H9 (cell line): Measurements from ENCODE around the gene RAB26. TPM values are rescaled to one million over a fixed set of nuclear protein-coding genes. Genes with fewer than 3 reads are reported as not detected.

Experiments used
- DNase-seq: peaks from one replicate; pipeline ENCODE4 v3.0.0-alpha.2; 2017
- H2AFZ ChIP-seq: one replicate; pipeline ENCODE4 v1.6.1; 2013; ENCODE audit warnings: mild to moderate bottlenecking, low read length, control low read depth, moderate library complexity
- H2AK5ac ChIP-seq: 2 replicates; pipeline ENCODE4 v1.6.1; 2013; ENCODE audit warnings: low read length, control low read depth, mixed read lengths; ENCODE audit not compliant: insufficient read length
- H2BK120ac ChIP-seq: one replicate; pipeline ENCODE4 v1.6.1; 2013; ENCODE audit warnings: low read depth, mild to moderate bottlenecking, low read length, control low read depth, inconsistent platforms; ENCODE audit not compliant: poor library complexity, severe bottlenecking
- H2BK12ac ChIP-seq: 2 replicates; pipeline ENCODE4 v1.6.1; 2013; ENCODE audit warnings: low read length, control low read depth, mixed read lengths, low read depth; ENCODE audit not compliant: insufficient read length
- H2BK15ac ChIP-seq: 2 replicates; pipeline ENCODE4 v1.6.1; 2013; ENCODE audit warnings: low read depth, low read length, control low read depth
- H2BK20ac ChIP-seq: one replicate; pipeline ENCODE4 v1.6.1; 2013; ENCODE audit warnings: low read depth, mild to moderate bottlenecking, low read length, control low read depth, inconsistent platforms; ENCODE audit not compliant: poor library complexity, severe bottlenecking
- H2BK5ac ChIP-seq: 2 replicates; pipeline ENCODE4 v1.6.1; 2013; ENCODE audit warnings: low read length, control low read depth, mixed read lengths; ENCODE audit not compliant: insufficient read length
- H3K14ac ChIP-seq: 2 replicates; pipeline ENCODE4 v1.6.1; 2013; ENCODE audit warnings: low read length, control low read depth; ENCODE audit not compliant: insufficient read depth
- H3K18ac ChIP-seq: 2 replicates; pipeline ENCODE4 v1.6.1; 2013; ENCODE audit warnings: low read depth, mild to moderate bottlenecking, mixed read lengths, low read length, control low read depth; ENCODE audit not compliant: insufficient read length
- H3K23ac ChIP-seq: 2 replicates; pipeline ENCODE4 v1.6.1; 2013; ENCODE audit warnings: low read length, control low read depth, mixed read lengths, low read depth; ENCODE audit not compliant: insufficient read length
- H3K23me2 ChIP-seq: 2 replicates; pipeline ENCODE4 v1.6.1; 2013; ENCODE audit warnings: low read depth, mild to moderate bottlenecking, mixed read lengths, low read length, control low read depth; ENCODE audit not compliant: insufficient read length, poor library complexity, severe bottlenecking
- H3K27ac ChIP-seq: 2 replicates; pipeline ENCODE4 v1.5.1; 2013; ENCODE audit warnings: low read length, control low read depth, mixed read lengths, low read depth; ENCODE audit not compliant: insufficient read length
- H3K27me3 ChIP-seq: 2 replicates; pipeline ENCODE4 v1.6.1; 2013; ENCODE audit warnings: low read length, control low read depth, inconsistent platforms; ENCODE audit not compliant: insufficient read depth
- H3K4ac ChIP-seq: 2 replicates; pipeline ENCODE4 v1.6.1; 2013; ENCODE audit warnings: low read depth, mild to moderate bottlenecking, control low read depth, inconsistent platforms, low read length, moderate library complexity
- H3K4me1 ChIP-seq: 2 replicates; pipeline ENCODE4 v1.6.1; 2013; ENCODE audit warnings: low read length, control low read depth, inconsistent platforms; ENCODE audit not compliant: insufficient read depth
- H3K4me2 ChIP-seq: 2 replicates; pipeline ENCODE4 v1.6.1; 2013; ENCODE audit warnings: low read length, control low read depth, mixed read lengths; ENCODE audit not compliant: insufficient read length, insufficient read depth
- H3K56ac ChIP-seq: 2 replicates; pipeline ENCODE4 v1.6.1; 2013; ENCODE audit warnings: low read depth, mild to moderate bottlenecking, mixed read lengths, low read length, control low read depth; ENCODE audit not compliant: insufficient read length
- H3K79me1 ChIP-seq: 2 replicates; pipeline ENCODE4 v1.6.1; 2013; ENCODE audit warnings: low read depth, mild to moderate bottlenecking, moderate library complexity, low read length, control low read depth, inconsistent platforms; ENCODE audit not compliant: insufficient read depth, poor library complexity, severe bottlenecking
- H3K79me2 ChIP-seq: 2 replicates; pipeline ENCODE4 v1.6.1; 2013; ENCODE audit warnings: low read length, control low read depth, inconsistent platforms; ENCODE audit not compliant: insufficient read depth
- H3K9ac ChIP-seq: 2 replicates; pipeline ENCODE4 v1.6.1; 2013; ENCODE audit warnings: low read length, control low read depth, mixed read lengths; ENCODE audit not compliant: insufficient read length; ENCODE audit errors: extremely low read depth
- H3K9me3 ChIP-seq: one replicate; pipeline ENCODE4 v1.6.1; 2013; ENCODE audit warnings: low read depth, low read length, inconsistent platforms; ENCODE audit not compliant: control insufficient read depth
- H3T11ph ChIP-seq: one replicate; pipeline ENCODE4 v1.6.1; 2013; ENCODE audit warnings: mild to moderate bottlenecking, low read length, control low read depth, inconsistent platforms
- H4K20me1 ChIP-seq: one replicate; pipeline ENCODE4 v1.6.1; 2013; ENCODE audit not compliant: control insufficient read depth, insufficient read length, insufficient read depth
- H4K5ac ChIP-seq: 2 replicates; pipeline ENCODE4 v1.6.1; 2013; ENCODE audit warnings: low read depth, mild to moderate bottlenecking, mixed read lengths, low read length, control low read depth; ENCODE audit not compliant: insufficient read length
- H4K8ac ChIP-seq: replicated peaks from 2 replicates; pipeline ENCODE4 v1.6.1; 2013; ENCODE audit warnings: low read length, control low read depth, mixed read lengths, low read depth; ENCODE audit not compliant: insufficient read length
- H4K91ac ChIP-seq: 2 replicates; pipeline ENCODE4 v1.6.1; 2013; ENCODE audit warnings: low read depth, mild to moderate bottlenecking, moderate library complexity, mixed read lengths, low read length, control low read depth; ENCODE audit not compliant: insufficient read length
- H3K27ac Mint-ChIP-seq, 3 experiments: 2 replicates in 2 of 3; 3 replicates in 1 of 3; pipeline ENCODE4 v1.8.0; 2020 to 2021; ENCODE audit warnings: mixed read lengths in 3 of 3, mild to moderate bottlenecking in 1 of 3, moderate library complexity in 1 of 3
- H3K27me3 Mint-ChIP-seq: 2 replicates; pipeline ENCODE4 v1.8.0; 2021; ENCODE audit warnings: low read depth, mild to moderate bottlenecking, moderate library complexity, mixed read lengths
- H3K36me3 Mint-ChIP-seq, 3 experiments: 2 replicates in 2 of 3; 3 replicates in 1 of 3; pipeline ENCODE4 v1.8.0; 2020 to 2021; ENCODE audit warnings: low read depth in 3 of 3, mixed read lengths in 3 of 3; ENCODE audit not compliant: insufficient read depth in 1 of 3
- H3K4me1 Mint-ChIP-seq, 2 experiments: 2 replicates each; pipeline ENCODE4 v1.8.0; 2020; ENCODE audit warnings: mixed read lengths in 2 of 2
- H3K4me3 Mint-ChIP-seq, 2 experiments: 2 replicates in 1 of 2; 3 replicates in 1 of 2; pipeline ENCODE4 v1.8.0; 2020 to 2021; ENCODE audit warnings: mild to moderate bottlenecking in 2 of 2, mixed read lengths in 2 of 2, moderate library complexity in 1 of 2
- H3K9me3 Mint-ChIP-seq, 2 experiments: 2 replicates in 1 of 2; 3 replicates in 1 of 2; pipeline ENCODE4 v1.8.0; 2020; ENCODE audit warnings: mild to moderate bottlenecking in 2 of 2, mixed read lengths in 2 of 2, moderate library complexity in 1 of 2
- WGBS: extraction: QIAGEN DNeasy Blood & Tissue Kit; methylation state at CpG from one replicate; pipeline ENCODE4 v1.1.7; 2013; ENCODE audit warnings: missing lambda C conversion rate, low lambda C conversion rate, mixed read lengths; ENCODE audit not compliant: insufficient read length; ENCODE audit errors: extremely low coverage; 5-methylcytosine and 5-hydroxymethylcytosine counted together
- total RNA-seq: library from RNA; stranded (reverse); gene quantifications from 2 replicates; pipeline ENCODE4 v1.2.1, GENCODE V29; 2021
- TF ChIP-seq, protein P1 (sequence below): fragments of 200-600 bp; sonication (generic); conservative IDR thresholded peaks from 3 replicates; pipeline ENCODE4 v1.8.0; 2021; ENCODE audit warnings: antibody characterized with exemption, mild to moderate bottlenecking

The RAB26 gene
- total RNA-seq, 1 experiment from 2014 or later: 2.4 TPM

DNA sequence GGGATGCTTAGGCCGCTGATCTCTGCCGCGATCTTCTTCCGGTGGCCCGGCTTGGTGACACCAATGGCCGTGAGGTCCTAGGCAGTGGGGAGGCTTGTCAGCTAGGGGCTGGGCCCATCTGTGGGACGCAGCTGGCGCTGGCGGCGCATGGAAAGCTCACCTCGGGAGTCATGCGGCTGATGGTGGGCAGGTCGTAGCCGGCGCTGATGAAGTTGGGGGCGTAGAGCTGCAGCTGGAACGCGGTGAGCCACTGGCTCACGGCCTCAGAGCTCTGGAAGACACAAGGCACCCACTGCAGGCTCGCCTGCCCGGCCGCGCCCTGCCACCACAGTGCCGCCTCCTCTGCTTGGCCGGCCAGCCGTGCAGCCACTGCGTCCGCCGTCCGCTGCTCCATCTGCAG, 35.2 kb downstream of the RAB26 start:
- no CpG with 5 or more reads among the region's 30 CpGs for WGBS
- 0 out of 7 replicates have a peak overlapping the region, but pooled peaks of 1 of the 3 experiments have one; percentile 44 for H3K27ac Mint-ChIP-seq

More for the DNA sequence above, 35.2 kb downstream of the RAB26 start:
- peaks cover 3% of the 10 kb centered on the region for H4K20me1 ChIP-seq
- no peak overlapping the region for H3K56ac ChIP-seq
- no peaks in the 10 kb centered on the region; the same call in 1 of the 2 replicates for H3K27me3 Mint-ChIP-seq
- no peak overlapping the region for H3K14ac ChIP-seq
- no peak overlapping the region for H2BK15ac ChIP-seq
- H3K79me2 ChIP-seq: no peaks in the 10 kb centered on the region
- no peak overlapping the region for H2BK20ac ChIP-seq
- no peaks in the 10 kb centered on the region for H3K9me3 Mint-ChIP-seq
- H4K5ac ChIP-seq: no peak overlapping the region
- H3K18ac ChIP-seq: no peak overlapping the region
- no peak overlapping the region for H3T11ph ChIP-seq
- no peak overlapping the region for H3K4ac ChIP-seq
- no peak overlapping the region for H3K27ac ChIP-seq
- H2BK120ac ChIP-seq: no peak overlapping the region
- H2AK5ac ChIP-seq: no peak overlapping the region
- H2AFZ ChIP-seq: no peak overlapping the region
- no peak overlapping the region; a peak in 1 of 5 replicates for H3K4me3 Mint-ChIP-seq
- H3K27me3 ChIP-seq: no peaks in the 10 kb centered on the region
- H3K9me3 ChIP-seq: no peaks in the 10 kb centered on the region
- H2BK12ac ChIP-seq: no peak overlapping the region
- no peak overlapping the region for H3K4me2 ChIP-seq
- no peaks in the 10 kb centered on the region for H3K79me1 ChIP-seq
- H2BK5ac ChIP-seq: no peak overlapping the region
- H4K91ac ChIP-seq: no peak overlapping the region
- H3K23me2 ChIP-seq: no peaks in the 10 kb centered on the region
- peaks cover 3 to 7% of the 10 kb centered on the region in 2 experiments for H3K4me1 Mint-ChIP-seq
- DNase-seq: no peak
- no peak overlapping the region for H3K23ac ChIP-seq
- TF ChIP-seq, protein P1, sequence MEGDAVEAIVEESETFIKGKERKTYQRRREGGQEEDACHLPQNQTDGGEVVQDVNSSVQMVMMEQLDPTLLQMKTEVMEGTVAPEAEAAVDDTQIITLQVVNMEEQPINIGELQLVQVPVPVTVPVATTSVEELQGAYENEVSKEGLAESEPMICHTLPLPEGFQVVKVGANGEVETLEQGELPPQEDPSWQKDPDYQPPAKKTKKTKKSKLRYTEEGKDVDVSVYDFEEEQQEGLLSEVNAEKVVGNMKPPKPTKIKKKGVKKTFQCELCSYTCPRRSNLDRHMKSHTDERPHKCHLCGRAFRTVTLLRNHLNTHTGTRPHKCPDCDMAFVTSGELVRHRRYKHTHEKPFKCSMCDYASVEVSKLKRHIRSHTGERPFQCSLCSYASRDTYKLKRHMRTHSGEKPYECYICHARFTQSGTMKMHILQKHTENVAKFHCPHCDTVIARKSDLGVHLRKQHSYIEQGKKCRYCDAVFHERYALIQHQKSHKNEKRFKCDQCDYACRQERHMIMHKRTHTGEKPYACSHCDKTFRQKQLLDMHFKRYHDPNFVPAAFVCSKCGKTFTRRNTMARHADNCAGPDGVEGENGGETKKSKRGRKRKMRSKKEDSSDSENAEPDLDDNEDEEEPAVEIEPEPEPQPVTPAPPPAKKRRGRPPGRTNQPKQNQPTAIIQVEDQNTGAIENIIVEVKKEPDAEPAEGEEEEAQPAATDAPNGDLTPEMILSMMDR: no peak
- H3K9ac ChIP-seq: no peak overlapping the region
- peaks cover 0 to 9% (median 4%) of the 10 kb centered on the region in 3 experiments; a peak in 3 of 7 replicates for H3K36me3 Mint-ChIP-seq
- H3K4me1 ChIP-seq: no peaks in the 10 kb centered on the region
- H4K8ac ChIP-seq: no peak overlapping the region
